Activated CD8-positive, alpha-beta memory T cell treated with anti-CD3 and anti-CD28 coated beads for 4 hours (primary cell): ENCODE results near the gene ZNF669.
"Not testable (repeated sequence)": the region's sequence is repeated elsewhere in the genome, so short reads cannot be mapped to it uniquely, and the experiment has no call there.

Experiments used
- DNase-seq, 2 donors: peaks; one replicate each; pipeline ENCODE4 v3.0.0-alpha.2; 2020; ENCODE audit warnings: low read depth in 2 of 2

Gene ZNF669

GRCh38 chr1:247103859-247104591 is at the start of gene ZNF669:
Gene ZNF669, minus strand, starts transcription at chr1:247104356. Its CDS starts 157 bp downstream, at chr1:247104199.
- DNase-seq, result peak; percentile 84 to 85

- DNase-seq, result no peak
Observed at GRCh38 chr1:247147781-247148180, 43.6 kb upstream of the ZNF669 start.

GRCh38 chr1:247147120-247147519 is 43.0 kb upstream of the ZNF669 start:
- DNase-seq, result not testable (repeated sequence)

GRCh38 chr1:247146671-247147070 is 42.5 kb upstream of the ZNF669 start:
- no peak for DNase-seq

DNA sequence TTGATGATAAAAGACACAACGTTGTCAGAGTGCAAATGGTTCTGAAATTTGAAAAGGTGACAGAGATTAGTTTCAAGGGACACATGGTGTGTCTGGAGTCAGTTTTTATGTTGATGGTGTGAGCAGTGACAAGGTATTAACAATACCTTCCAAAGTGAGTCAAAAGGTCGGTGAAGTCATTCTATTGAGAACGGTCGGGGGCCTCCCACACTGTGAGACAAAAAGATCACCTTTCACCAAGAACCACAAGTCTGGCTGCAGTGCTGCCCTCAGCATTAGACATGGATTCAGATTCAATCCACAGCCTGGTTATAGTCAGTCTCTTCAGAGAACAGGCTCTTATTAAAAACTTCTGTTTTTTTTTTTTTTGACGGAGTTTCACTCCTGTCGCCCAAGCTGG is 41.1 kb upstream of the ZNF669 start:
- no peak for DNase-seq

- DNase-seq, result not testable (repeated sequence)
Observed at GRCh38 chr1:247139557-247139956, 35.4 kb upstream of the ZNF669 start.

- DNase-seq, result no peak
Observed at GRCh38 chr1:247131236-247131635, 27.1 kb upstream of the ZNF669 start.

GRCh38 chr1:247127519-247128282 is 23.5 kb upstream of the ZNF669 start:
- DNase-seq, result not testable (repeated sequence)

DNA sequence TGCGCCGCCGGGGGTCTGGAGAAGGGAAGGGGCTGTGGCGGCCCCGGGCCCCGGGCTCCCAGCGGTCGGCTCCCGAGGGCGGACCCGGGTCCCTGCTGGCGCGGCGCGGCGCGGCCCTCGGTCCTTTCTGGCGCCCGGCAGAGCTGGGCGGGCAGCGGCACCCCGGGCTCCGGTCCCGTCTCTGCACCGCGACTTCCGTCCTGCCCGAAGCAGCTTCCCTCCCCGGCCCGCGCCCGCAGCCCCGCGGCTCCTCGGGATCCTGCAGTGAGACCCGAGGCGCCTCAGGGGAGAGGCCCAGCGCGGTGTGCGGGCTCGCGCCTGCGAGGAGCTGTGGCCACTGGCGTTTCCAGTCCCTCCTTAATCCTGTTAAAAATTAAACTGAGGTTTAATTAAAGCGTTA is 22.4 kb upstream of the ZNF669 start:
- not testable (repeated sequence) for DNase-seq

GRCh38 chr1:247126166-247126565 is 22.0 kb upstream of the ZNF669 start:
- DNase-seq, result not testable (repeated sequence)

DNA sequence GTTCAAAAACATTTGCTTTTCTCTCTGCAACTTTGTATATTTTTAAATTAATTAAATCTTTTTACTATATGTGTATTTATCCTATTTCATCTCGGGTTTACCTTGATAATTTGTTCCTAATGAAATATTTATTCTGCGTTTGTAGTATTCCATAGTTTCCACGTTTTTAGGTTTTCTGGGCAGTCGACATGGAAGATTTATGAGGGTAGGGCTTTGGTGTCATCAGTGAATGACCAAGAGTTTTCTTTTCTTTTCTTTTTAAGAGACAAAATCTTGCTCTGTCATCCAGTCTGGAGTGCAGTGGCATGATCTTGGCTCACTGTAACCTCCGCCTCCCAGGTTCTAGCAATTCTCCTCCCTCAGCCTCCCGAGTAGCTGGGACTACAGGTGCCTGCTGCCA is 17.2 kb upstream of the ZNF669 start:
- no peak for DNase-seq

GRCh38 chr1:247120408-247120668 is 16.2 kb upstream of the ZNF669 start:
- not testable (repeated sequence) for DNase-seq

- no peak for DNase-seq
Observed at GRCh38 chr1:247119600-247120407, 15.6 kb upstream of the ZNF669 start.

GRCh38 chr1:247118946-247119446 is 14.8 kb upstream of the ZNF669 start:
- DNase-seq, result no peak

GRCh38 chr1:247115545-247115944 is 11.4 kb upstream of the ZNF669 start:
- no peak for DNase-seq

GRCh38 chr1:247115141-247115510 is 11.0 kb upstream of the ZNF669 start:
- DNase-seq, result no peak

DNA sequence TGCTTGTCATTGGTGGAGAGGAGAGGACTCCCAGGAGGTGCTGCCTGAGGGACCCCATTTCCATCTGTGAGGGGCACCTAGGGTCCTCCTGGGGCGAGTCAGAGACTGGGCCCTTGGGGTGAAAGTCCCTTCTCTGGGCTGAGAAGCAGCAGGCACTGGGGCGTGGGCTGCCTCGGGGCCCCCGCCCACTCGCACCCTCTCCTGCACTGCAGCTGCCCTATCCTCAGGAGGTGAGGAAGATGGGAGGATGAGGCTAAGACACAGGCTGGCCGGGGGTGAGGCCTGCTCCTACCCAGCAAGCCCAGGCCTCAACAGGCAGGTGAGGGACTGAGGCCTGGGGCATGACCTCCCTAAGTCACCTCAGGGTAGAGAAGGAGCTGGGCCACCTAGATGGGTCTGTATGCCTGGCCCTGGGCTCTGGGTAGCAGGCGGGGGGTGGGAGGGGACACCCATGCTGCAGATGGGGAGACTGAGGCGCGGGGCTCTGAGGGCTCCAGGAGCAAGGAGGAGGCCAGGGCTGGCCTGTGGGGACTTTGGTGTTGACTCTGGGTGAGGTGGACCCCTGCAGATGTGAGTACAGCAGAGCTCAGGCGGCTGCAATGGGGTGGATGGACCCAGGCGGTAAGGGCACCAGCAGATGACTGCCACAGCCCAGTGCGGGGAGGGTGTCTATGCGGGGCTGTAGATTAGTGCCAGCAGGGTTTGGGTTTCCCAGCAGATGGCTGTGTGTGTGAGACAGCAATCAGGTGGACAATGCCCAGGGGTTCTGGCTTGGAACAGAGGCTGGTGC is 10.4 kb upstream of the ZNF669 start:
- DNase-seq, result no peak

DNA sequence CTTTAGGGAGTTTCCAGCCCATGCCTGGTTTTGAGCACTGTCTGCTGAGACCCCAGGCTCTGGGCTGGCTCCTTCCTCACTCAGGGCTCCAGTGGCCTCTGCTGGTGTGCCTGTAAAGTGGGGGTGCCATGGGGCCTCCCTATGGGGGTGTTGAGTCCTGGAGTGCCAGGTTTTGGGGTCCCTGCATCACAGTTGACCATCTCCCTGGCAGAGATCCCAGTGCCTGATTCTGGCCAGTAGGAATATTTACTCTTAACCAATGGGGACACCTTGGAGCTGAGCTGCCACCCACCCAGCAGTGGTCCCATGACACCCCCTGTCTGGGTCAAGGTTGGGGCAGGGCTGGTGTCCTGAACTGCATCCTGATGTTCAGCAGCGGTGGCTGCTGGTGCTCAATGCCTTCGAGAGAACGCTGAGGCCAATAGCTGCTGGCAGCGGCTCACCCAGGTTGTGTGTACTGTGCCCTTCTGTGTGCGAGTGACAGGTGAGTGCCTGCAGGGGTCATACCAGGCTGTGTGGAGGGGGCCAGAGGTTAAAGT is 9.6 kb upstream of the ZNF669 start:
- DNase-seq, result no peak

DNA sequence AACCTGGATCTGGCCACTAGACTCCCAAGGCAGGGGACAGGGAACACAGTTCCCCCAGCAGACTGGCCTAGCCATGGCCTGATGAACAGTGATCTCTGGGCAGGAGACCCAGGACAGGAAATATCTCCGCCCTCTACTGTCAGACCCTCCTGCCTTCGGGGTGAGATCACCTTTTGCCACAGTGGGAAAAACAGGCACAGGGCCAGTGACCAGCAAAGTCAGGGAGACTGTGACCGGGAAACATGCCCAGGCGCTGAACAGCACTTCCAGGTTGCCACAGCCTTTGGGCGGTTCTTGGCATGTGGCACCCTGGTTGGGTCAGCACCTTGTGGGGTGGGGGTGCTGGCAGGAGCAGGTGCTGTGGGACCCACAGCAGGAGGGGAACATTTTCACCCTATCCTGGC is 8.9 kb upstream of the ZNF669 start:
- DNase-seq, result no peak

DNA sequence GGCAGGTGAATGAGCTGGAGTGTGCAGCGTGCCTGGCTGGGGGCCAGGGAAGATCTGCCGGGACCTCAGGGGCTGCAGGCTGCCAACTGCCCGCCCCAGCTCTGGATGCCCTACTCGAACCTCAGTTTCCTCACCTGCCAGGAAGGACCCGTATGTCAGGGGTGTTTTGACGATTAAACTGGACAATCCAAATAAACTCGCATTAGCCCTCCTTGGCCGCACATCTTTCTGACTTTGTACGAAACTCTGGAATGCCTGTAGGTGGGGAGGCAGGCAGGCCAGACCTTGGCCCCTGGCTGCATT is 8.3 kb upstream of the ZNF669 start:
- no peak for DNase-seq

- DNase-seq, result no peak
Observed at GRCh38 chr1:247111700-247112478, 7.7 kb upstream of the ZNF669 start.
